SK-N-SH treated with all-trans-retinoic acid at 6 μM for 48 hours (cell line): ENCODE results near the gene SPTB.

ENCODE experiments used
- ATAC-seq: fragments of 200-7000 bp; cut with Tn5 transposase; 3 replicates; pipeline ENCODE4 v1.9.1; 2020; ENCODE audit warnings: mild to moderate bottlenecking, moderate library complexity
- ARNTL ChIP-seq: fragments of 450-650 bp; formaldehyde crosslinking; IDR thresholded peaks from 2 replicates; pipeline ENCODE4 v1.5.0; 2020; ENCODE audit warnings: low read depth, mild to moderate bottlenecking, moderate library complexity, borderline replicate concordance
- BACH2 ChIP-seq: fragments of 250-450 bp; sonication (Bioruptor Pico); IDR thresholded peaks from 2 replicates; pipeline ENCODE4 v1.9.0; 2021; ENCODE audit warnings: mild to moderate bottlenecking, borderline replicate concordance
- CSDC2 ChIP-seq: fragments of 250-450 bp; sonication (Bioruptor Pico); IDR thresholded peaks from 2 replicates; pipeline ENCODE4 v1.5.0; 2020; ENCODE audit warnings: mild to moderate bottlenecking, moderate library complexity
- CSRNP3 ChIP-seq: fragments of 250-450 bp; sonication (Bioruptor Pico); IDR thresholded peaks from 2 replicates; pipeline ENCODE4 v1.5.1; 2021; ENCODE audit warnings: mild to moderate bottlenecking, moderate library complexity
- ESRRG ChIP-seq: fragments of 250-450 bp; sonication (Bioruptor Pico); IDR thresholded peaks from 2 replicates; pipeline ENCODE4 v1.6.1; 2021; ENCODE audit warnings: mild to moderate bottlenecking
- GLIS3 ChIP-seq: fragments of 250-450 bp; sonication (Bioruptor Pico); IDR thresholded peaks from 2 replicates; pipeline ENCODE4 v1.5.0; 2020; ENCODE audit warnings: mild to moderate bottlenecking, moderate library complexity
- PPARA ChIP-seq: fragments of 250-450 bp; sonication (Bioruptor Pico); IDR thresholded peaks from 2 replicates; pipeline ENCODE4 v1.5.0; 2020; ENCODE audit warnings: mild to moderate bottlenecking, borderline replicate concordance
- RARB ChIP-seq: fragments of 250-450 bp; sonication (Bioruptor Pico); IDR thresholded peaks from 2 replicates; pipeline ENCODE4 v1.8.0; 2021; ENCODE audit warnings: mild to moderate bottlenecking, moderate library complexity
- SNAI2 ChIP-seq: fragments of 250-450 bp; sonication (Bioruptor Pico); IDR thresholded peaks from 2 replicates; pipeline ENCODE4 v1.5.0; 2020; ENCODE audit warnings: mild to moderate bottlenecking, moderate library complexity
- TCF4 ChIP-seq: fragments of 250-450 bp; sonication (Bioruptor Pico); IDR thresholded peaks from 2 replicates; pipeline ENCODE4 v1.8.0; 2021; ENCODE audit warnings: mild to moderate bottlenecking, moderate library complexity, borderline replicate concordance
- TOX ChIP-seq: fragments of 250-450 bp; sonication (Bioruptor Pico); IDR thresholded peaks from 2 replicates; pipeline ENCODE4 v1.8.0; 2021; ENCODE audit warnings: mild to moderate bottlenecking, moderate library complexity, borderline replicate concordance
- ZC3H10 ChIP-seq: fragments of 250-450 bp; sonication (Bioruptor Pico); IDR thresholded peaks from 2 replicates; pipeline ENCODE4 v1.5.1; 2021; ENCODE audit warnings: mild to moderate bottlenecking, moderate library complexity
- ZFP3 ChIP-seq: fragments of 250-450 bp; sonication (Bioruptor Pico); IDR thresholded peaks from 2 replicates; pipeline ENCODE4 v1.5.0; 2020; ENCODE audit warnings: mild to moderate bottlenecking, moderate library complexity
- ZFP30 ChIP-seq: fragments of 450-650 bp; formaldehyde crosslinking; IDR thresholded peaks from 2 replicates; pipeline ENCODE4 v1.5.0; 2022; ENCODE audit warnings: mild to moderate bottlenecking, moderate library complexity
- ZNF565 ChIP-seq: fragments of 450-650 bp; formaldehyde crosslinking; conservative IDR thresholded peaks from 2 replicates; pipeline ENCODE4 v1.5.0; 2020; ENCODE audit warnings: low read depth, mild to moderate bottlenecking, moderate library complexity
- ZNF70 ChIP-seq: fragments of 450-650 bp; formaldehyde crosslinking; IDR thresholded peaks from 2 replicates; pipeline ENCODE4 v1.5.0; 2020; ENCODE audit warnings: mild to moderate bottlenecking, moderate library complexity
- ZNF8 ChIP-seq: fragments of 450-650 bp; formaldehyde crosslinking; IDR thresholded peaks from 2 replicates; pipeline ENCODE4 v1.5.0; 2020; ENCODE audit warnings: mild to moderate bottlenecking, moderate library complexity
- TF ChIP-seq, protein P1 (sequence below): fragments of 250-450 bp; sonication (Bioruptor Pico); IDR thresholded peaks from 2 replicates; pipeline ENCODE4 v1.8.0; 2021; ENCODE audit warnings: low read depth, mild to moderate bottlenecking, moderate library complexity, borderline replicate concordance
- TF ChIP-seq, protein P2 (sequence below): fragments of 250-450 bp; sonication (Bioruptor Pico); IDR thresholded peaks from 2 replicates; pipeline ENCODE4 v1.8.0; 2020; ENCODE audit warnings: mild to moderate bottlenecking, moderate library complexity, borderline replicate concordance
- TF ChIP-seq, protein P3 (sequence below): fragments of 250-450 bp; sonication (Bioruptor Pico); IDR thresholded peaks from 2 replicates; pipeline ENCODE4 v1.5.0; 2020; ENCODE audit warnings: mild to moderate bottlenecking, moderate library complexity
- TF ChIP-seq, protein P4 (sequence below): fragments of 250-450 bp; sonication (Bioruptor Pico); IDR thresholded peaks from 2 replicates; pipeline ENCODE4 v1.5.1; 2020; ENCODE audit warnings: low read depth, mild to moderate bottlenecking, moderate library complexity

The SPTB gene

DNA sequence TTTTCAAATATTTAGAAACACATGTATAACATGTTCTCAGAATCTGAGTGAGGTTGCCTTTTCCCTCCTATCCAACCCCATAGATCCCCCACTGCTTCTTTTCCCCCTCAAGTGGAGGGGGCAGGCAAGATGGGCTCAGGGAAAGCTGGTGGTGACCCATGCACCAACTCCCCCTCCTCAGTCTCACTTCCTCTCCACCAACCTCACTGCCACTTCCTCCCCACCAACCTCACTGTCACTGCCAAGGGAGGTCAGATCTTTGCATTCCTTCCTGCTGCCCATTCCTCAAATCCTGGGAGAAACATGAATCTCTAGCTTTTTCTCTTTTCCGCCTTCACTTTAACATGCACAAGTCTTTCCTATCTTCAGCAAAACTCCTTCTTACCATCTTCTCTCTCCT is 48.7 kb downstream of the SPTB start:
- no peak for TF ChIP-seq PPARA
- TF ChIP-seq ZNF8 (CRISPR knock-in tag) = no peak
- no peak for TF ChIP-seq RARB (CRISPR knock-in tag)
- TF ChIP-seq TCF4 (CRISPR knock-in tag) = no peak
- TF ChIP-seq ZNF70 (CRISPR knock-in tag) = no peak
- no peak for TF ChIP-seq ZFP3 (CRISPR knock-in tag)
- TF ChIP-seq, protein P1, sequence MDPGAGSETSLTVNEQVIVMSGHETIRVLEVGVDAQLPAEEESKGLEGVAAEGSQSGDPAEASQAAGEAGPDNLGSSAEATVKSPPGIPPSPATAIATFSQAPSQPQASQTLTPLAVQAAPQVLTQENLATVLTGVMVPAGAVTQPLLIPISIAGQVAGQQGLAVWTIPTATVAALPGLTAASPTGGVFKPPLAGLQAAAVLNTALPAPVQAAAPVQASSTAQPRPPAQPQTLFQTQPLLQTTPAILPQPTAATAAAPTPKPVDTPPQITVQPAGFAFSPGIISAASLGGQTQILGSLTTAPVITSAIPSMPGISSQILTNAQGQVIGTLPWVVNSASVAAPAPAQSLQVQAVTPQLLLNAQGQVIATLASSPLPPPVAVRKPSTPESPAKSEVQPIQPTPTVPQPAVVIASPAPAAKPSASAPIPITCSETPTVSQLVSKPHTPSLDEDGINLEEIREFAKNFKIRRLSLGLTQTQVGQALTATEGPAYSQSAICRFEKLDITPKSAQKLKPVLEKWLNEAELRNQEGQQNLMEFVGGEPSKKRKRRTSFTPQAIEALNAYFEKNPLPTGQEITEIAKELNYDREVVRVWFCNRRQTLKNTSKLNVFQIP (CRISPR knock-in tag) = no peak
- no peak for TF ChIP-seq SNAI2 (CRISPR knock-in tag)
- TF ChIP-seq ARNTL = no peak
- TF ChIP-seq ZNF565 (CRISPR knock-in tag) = no peak
- TF ChIP-seq CSRNP3 (CRISPR knock-in tag) = no peak
- TF ChIP-seq BACH2 (CRISPR knock-in tag) = no peak
- no peak for TF ChIP-seq CSDC2 (CRISPR knock-in tag)
- TF ChIP-seq, protein P2, sequence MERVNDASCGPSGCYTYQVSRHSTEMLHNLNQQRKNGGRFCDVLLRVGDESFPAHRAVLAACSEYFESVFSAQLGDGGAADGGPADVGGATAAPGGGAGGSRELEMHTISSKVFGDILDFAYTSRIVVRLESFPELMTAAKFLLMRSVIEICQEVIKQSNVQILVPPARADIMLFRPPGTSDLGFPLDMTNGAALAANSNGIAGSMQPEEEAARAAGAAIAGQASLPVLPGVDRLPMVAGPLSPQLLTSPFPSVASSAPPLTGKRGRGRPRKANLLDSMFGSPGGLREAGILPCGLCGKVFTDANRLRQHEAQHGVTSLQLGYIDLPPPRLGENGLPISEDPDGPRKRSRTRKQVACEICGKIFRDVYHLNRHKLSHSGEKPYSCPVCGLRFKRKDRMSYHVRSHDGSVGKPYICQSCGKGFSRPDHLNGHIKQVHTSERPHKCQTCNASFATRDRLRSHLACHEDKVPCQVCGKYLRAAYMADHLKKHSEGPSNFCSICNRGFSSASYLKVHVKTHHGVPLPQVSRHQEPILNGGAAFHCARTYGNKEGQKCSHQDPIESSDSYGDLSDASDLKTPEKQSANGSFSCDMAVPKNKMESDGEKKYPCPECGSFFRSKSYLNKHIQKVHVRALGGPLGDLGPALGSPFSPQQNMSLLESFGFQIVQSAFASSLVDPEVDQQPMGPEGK (CRISPR knock-in tag) = no peak
- TF ChIP-seq, protein P3, sequence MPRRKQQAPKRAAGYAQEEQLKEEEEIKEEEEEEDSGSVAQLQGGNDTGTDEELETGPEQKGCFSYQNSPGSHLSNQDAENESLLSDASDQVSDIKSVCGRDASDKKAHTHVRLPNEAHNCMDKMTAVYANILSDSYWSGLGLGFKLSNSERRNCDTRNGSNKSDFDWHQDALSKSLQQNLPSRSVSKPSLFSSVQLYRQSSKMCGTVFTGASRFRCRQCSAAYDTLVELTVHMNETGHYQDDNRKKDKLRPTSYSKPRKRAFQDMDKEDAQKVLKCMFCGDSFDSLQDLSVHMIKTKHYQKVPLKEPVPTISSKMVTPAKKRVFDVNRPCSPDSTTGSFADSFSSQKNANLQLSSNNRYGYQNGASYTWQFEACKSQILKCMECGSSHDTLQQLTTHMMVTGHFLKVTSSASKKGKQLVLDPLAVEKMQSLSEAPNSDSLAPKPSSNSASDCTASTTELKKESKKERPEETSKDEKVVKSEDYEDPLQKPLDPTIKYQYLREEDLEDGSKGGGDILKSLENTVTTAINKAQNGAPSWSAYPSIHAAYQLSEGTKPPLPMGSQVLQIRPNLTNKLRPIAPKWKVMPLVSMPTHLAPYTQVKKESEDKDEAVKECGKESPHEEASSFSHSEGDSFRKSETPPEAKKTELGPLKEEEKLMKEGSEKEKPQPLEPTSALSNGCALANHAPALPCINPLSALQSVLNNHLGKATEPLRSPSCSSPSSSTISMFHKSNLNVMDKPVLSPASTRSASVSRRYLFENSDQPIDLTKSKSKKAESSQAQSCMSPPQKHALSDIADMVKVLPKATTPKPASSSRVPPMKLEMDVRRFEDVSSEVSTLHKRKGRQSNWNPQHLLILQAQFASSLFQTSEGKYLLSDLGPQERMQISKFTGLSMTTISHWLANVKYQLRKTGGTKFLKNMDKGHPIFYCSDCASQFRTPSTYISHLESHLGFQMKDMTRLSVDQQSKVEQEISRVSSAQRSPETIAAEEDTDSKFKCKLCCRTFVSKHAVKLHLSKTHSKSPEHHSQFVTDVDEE (CRISPR knock-in tag) = no peak

GRCh38 chr14:64828071-64828470 is 51.6 kb downstream of the SPTB start:
- ATAC-seq = no peak
- TF ChIP-seq ARNTL = no peak
- no peak for TF ChIP-seq CSDC2 (CRISPR knock-in tag)

More for the DNA sequence above, 48.7 kb downstream of the SPTB start:
- ATAC-seq = no peak

GRCh38 chr14:64826845-64827244 is 52.9 kb downstream of the SPTB start:
- TF ChIP-seq ZC3H10 (CRISPR knock-in tag) (no peak), GLIS3 (CRISPR knock-in tag) (no peak)
- TF ChIP-seq, all 23 proteins: peak for 0
- no peak for ATAC-seq

DNA sequence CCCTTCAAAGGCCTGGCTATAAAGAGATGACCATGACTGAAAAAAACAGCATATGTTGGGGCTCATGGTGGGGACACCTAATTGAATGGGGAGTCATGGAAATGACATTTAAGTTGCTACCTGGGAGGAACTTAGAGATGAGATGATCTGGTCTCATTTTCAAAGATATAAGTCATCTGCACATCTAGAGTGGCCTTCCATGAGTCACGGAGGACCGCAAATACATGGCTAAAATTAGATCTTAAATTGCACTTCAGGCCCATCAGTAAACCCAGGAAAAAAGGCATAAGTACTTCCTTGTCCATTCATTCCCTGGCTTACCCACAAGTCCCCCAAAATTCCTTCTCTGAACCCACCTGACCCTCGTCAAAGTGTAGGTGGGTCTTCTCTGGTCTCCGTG is 53.4 kb downstream of the SPTB start:
- no peak for ATAC-seq
- TF ChIP-seq CSDC2 (CRISPR knock-in tag) (no peak), ZC3H10 (CRISPR knock-in tag) (no peak), ZNF70 (CRISPR knock-in tag) (no peak), TCF4 (CRISPR knock-in tag) (no peak), CSRNP3 (CRISPR knock-in tag) (no peak), TOX (CRISPR knock-in tag) (no peak), ZFP30 (CRISPR knock-in tag) (no peak), SNAI2 (CRISPR knock-in tag) (no peak), BACH2 (CRISPR knock-in tag) (no peak), ESRRG (CRISPR knock-in tag) (no peak)
- TF ChIP-seq, protein P4, sequence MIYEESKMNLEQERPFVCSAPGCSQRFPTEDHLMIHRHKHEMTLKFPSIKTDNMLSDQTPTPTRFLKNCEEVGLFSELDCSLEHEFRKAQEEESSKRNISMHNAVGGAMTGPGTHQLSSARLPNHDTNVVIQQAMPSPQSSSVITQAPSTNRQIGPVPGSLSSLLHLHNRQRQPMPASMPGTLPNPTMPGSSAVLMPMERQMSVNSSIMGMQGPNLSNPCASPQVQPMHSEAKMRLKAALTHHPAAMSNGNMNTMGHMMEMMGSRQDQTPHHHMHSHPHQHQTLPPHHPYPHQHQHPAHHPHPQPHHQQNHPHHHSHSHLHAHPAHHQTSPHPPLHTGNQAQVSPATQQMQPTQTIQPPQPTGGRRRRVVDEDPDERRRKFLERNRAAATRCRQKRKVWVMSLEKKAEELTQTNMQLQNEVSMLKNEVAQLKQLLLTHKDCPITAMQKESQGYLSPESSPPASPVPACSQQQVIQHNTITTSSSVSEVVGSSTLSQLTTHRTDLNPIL = no peak
- TF ChIP-seq, protein P1 (CRISPR knock-in tag) = no peak
- TF ChIP-seq, protein P3 (CRISPR knock-in tag) = no peak
